ENCODE data around the gene SLC23A2. TPM values are rescaled to one million over a fixed set of nuclear protein-coding genes. Genes with fewer than 3 reads are reported as not detected.
A peak's percentile ranks its signal among the peaks of the same experiment; 100 is the strongest.

The SLC23A2 gene
- polyA plus RNA-seq, 10 donors = 8.0 to 13.5 (median 10.3) TPM

DNA sequence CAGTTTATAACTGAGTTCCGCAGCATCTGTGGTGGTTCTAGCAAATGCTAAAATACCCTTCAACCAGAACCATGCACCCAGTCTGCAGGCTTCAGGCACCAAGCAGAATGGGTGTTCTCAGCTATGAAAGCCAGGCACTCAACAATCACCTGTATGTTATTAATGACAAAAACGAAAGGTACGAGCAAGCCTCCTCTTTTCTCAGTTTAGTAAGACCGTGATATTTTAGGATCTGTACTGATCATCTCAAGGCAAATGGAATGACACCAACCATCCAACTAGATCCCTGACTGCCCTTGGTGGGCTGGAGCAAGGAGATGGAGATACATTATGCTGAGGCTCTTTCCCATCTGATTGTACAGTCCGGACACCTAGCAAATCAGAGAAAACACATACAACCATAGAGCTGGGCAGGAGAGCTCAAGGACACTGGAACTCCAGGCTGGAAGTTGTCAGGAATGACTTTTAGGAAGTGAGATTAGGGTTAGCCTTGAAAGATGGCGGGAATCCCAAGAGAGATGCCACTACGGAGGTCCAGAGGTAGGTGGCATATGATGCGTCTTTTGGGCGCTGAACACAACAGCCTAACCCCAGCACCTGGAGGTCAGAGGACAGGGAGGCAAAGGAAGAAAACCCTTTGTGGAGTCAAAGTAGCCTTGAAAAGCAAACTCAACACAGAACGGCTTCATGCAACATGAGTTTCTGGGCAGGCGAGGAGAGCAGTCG, 33.4 kb downstream of the SLC23A2 start:
- no peak for DNase-seq

DNA sequence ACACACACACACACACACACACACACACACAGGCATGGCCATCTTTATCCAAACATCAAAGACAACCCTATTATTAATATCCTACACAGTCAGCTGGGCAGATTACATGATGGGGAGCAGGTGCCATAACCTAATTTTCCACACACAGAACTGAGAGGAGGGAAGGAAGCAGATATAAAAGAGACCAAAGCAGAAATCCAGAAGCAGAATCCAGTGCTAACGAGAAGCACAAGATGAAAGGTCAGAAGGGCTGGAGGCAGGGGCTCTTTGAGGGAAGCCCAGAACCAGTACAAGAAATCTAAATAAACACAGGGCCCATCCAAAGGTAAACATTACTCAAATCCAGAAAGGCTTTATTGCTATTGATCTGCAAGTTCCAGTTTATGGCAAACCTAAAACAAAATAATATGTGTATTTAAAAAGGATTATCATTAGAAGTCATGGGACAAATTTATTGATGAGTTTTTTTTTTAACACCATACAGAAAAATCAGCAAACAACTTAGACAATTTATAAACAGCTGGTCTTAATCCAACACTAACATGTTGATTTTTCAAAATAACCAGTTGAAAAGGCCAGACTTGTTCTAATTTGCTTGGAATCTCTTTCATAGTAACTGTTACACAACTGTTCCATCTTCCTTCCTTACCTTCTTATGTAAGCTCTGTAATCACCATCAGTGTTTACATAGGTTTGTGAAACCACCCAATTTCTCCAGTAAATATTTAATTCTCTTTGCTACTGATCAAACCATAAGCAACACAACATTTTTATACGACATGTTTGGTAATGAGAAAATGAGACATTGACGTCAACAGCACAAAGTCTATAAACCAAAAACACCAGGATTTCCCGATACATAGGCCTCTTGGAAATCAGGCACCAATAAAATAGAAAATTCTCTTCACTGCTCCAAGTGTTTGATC, 34.2 kb downstream of the SLC23A2 start:
- no peak for DNase-seq

- DNase-seq = no peak
These were observed 39.0 kb downstream of the SLC23A2 start for GRCh38 chr20:4962241-4962855.

DNA sequence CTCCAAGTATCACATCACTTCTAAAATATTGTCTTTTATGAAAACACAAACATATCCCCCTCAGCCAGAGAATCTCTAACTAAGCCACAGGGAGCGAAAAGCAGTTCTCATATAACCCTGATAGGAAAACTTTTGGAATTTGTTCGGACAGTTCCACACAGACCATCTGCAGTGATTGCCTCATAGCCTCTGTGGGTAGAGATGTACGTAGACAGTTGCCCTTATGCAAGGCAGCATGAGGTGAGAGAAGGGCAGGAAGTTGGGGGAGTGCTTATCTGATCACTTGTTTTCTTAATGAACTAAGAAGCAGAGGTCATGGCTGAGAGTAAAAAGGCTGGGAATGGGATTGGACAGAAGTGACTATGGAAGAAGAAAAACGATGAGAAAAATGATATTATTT, 39.6 kb downstream of the SLC23A2 start:
- DNase-seq = peak in 1 of 3 donors; percentile 44

GRCh38 chr20:4959592-4959991, 41.7 kb downstream of the SLC23A2 start:
- no peak for DNase-seq

DNA sequence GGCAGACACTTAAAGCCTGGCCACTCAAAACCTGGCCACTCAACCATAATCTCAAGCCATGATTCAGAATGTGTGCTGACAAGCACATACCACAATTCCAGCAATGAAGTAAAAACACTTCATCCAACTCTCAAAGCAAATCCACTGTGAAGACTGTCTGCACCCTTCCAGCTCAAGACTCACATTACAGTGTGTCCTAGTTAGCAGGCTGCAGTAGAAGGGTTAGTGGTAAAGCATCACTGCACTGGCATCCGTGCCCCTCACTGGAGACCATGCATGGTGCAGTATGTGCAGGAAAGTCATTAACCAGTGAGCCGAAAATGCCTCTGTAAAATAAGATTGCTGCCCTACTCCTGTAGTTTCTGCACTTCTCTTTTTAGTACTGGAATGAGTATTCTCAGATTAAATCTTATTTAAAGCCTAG, 43.4 kb downstream of the SLC23A2 start:
- no peak for DNase-seq

GRCh38 chr20:4957187-4957586, 44.1 kb downstream of the SLC23A2 start:
- no peak for DNase-seq

GRCh38 chr20:4956200-4956810, 45.0 kb downstream of the SLC23A2 start:
- DNase-seq = peak; percentile 62 to 75 (median 67)

DNA sequence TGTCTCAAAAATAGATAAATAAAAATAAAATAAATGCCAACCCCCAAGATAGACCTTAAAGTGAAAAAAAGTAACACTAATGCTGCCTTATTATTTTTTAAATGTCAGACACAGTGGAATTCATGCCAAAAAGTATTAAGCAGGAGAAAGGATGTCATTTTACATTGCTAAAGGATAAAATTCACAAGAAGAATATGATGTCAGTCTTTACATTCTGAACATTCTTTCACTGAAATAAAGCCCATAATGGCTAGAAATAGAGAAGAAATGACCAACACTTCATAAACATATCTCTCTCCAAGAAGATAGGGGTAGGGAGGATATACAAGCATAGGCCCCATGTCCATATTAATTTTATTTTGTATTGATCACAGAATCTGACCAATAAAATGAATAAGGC, 47.4 kb downstream of the SLC23A2 start:
- no peak for DNase-seq

DNA sequence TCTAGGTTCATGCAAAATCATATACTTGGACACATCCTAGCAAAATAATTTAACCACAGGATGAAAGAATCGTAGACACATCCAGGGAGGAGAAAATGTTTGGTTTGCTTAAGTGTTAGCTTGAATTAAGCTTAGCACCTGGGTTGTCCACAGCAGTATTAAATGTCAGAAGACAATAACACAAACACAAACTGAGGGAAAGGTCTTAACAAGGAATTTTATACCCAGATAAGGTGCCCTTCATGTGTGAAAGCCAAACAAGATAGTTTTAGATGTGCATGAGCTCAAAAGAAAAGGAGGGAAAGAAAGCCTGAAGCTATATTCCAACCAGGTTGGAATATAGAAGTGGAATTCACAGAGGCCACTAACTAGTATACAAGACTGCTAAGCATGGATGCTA, 49.1 kb downstream of the SLC23A2 start:
- no peak for DNase-seq

- peak; percentile 29 to 70 (median 55) for DNase-seq
These were observed 50.0 kb downstream of the SLC23A2 start for GRCh38 chr20:4951299-4951698.

GRCh38 chr20:4950841-4951240, 50.5 kb downstream of the SLC23A2 start:
- DNase-seq = no peak

- no peak for DNase-seq
These were observed 50.9 kb downstream of the SLC23A2 start for GRCh38 chr20:4950437-4950836.

DNA sequence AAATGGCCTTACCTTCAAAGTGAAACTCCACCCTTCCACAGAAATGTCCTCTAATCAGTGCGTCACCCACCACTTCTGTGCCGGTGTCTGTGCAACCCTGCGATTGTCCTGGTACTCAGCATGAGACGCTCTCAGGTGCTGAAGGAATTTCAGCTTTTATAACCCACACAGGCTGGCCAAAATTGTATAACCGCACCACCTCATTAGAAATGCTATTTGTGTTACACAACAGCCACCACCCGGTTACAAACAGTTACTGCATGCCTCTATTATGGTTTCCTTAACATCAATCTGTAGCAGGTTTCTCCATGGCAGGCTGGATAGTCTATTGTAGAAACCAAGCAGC, 51.5 kb downstream of the SLC23A2 start:
- peak in 2 of 3 donors; percentile 42 to 65 for DNase-seq

GRCh38 chr20:4947817-4948559, 53.3 kb downstream of the SLC23A2 start:
- DNase-seq = no peak

DNA sequence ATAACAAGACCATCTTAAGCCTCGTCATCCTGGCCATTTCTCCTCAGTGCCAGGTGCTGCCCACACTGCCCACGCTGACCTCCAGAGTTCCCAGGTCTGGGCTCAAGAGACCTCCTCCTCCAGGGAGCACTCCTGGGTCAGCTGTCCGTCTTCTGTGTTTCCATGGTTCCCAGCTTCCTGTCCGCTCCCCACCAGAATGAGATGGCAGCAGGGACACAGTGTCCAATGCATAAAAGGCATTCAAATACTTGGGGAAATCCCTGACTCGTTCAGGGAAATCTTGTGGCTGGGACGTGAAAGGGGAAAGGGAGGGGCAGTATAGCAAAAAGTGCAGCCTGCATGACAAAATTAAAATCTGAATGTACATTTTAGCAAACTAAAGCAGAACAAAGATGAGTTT, 54.3 kb downstream of the SLC23A2 start:
- no peak for DNase-seq

DNA sequence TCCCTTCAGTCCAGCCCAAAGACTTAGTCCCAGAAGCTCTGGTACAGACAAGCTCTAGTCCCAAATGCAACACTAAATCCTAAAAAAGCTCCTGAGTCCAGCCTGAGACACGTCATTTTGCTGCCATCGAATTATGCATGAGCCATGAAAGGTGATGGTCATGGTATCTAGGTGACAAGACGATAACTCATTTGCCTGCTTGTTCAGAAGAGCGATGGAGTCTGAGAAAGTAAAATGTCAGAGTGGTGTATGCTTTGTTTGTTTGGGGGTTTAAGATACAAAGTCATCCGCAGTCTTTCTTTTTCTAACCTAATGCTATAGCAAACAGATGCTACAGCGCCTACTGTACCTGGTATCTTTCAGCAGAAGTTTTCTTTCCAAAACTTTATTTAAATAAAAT, 54.7 kb downstream of the SLC23A2 start:
- DNase-seq = no peak

DNA sequence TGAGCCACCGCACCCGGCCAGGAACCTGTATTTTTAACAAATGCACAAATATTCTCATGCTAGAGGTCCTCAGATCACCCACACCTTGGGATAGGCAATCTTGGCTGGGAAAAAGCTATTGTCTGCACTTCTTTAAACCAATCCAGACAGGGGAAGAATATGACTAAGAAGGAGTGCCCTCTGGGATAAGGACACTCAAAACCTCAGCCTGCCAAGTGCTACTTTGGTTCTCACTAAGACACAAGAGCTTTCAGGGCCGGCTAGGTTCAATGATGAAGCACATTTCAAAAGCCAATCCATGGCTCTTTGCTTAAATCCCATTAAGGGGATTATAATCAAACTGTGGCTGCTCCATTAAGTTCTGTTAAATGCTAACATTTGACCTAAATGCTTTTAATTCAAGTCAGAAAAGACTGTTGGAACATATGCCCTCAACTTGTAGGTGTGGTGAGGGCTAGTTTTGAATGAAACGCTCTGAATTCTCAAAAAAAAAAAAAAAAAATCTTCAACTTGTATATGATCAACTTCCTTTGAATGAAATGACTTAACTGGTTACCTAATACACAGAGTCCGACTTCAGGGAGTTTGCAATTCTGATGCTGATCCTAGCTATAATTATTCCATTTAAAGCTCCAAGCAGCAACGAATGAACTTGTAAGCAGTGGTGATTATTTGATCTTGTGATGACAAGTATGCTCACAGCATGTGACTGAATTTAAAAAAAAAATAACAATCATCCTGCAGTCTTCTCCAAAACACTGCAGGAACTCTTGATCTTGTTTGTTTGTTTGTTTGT, 56.6 kb downstream of the SLC23A2 start:
- DNase-seq = no peak

DNA sequence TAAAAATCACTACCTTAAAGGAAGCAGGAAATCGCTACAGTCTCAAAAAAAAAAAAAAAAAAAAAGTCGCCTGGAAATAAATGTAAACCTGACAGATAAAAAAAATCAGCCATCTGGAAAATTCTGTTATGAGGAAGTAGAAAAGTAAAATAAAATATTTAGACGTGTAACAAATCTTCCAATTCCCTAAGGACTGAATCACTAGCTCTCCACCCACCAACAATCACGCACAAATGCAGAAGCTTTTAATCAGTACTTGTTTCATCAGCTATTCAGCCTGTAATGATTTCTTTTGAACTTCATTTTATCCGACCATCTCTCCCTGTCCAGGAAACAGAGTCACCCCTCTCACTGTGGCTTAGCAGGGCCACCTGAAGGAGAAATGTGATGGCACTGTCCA, 59.0 kb downstream of the SLC23A2 start:
- DNase-seq = no peak
